Measurements from ENCODE around the gene FNBP1.

DNA sequence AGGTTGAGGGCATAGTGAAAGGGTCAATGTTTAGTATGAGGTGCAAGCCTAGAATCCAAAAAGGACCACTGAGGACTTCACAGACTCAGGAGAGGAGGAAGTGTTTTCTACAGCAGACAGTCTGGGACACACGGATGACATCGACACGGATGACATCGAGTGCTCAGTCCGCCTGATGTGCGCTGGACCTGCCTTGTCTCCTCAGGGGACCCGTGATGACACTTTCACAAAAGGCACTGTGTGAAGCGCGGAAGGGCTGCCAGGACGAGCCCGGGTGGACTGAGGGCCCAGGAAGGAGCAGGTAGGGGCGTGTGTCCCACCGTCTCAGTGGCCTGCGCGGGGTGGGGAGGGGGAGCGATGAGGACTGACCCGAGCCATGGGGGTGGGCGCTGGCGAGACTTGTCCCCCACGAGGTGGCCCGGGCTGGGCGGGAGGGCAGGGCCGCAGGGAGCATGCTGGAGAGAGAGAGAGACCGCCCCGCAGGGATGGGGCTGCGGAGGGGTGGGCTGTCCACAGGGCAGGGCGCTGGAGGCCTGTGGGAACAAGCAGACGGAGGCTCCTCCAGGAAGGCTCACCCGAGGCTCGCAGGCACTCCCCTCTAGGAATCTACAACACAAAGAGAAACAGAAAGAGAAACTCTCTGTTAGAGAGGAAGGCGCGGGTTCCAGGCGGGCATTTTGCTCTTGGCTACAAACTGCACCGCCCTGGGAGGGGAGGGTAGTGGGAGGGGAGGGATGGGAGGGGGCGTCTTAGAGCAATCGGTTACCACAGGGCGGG is 152.9 kb downstream of the FNBP1 start:
- TF ChIP-seq YY1 (IDR thresholded peaks at IDR 0.05; ENCODE audit: low read depth, low read length) (0 out of 2 replicates have a peak, but pooled peaks have one; percentile 20), RAD21 (IDR thresholded peaks at IDR 0.05 in 1 of 2, conservative IDR thresholded peaks at IDR 0.05 in 1 of 2; ENCODE audit: low read depth in 2 of 2, low read length in 2 of 2) (no peak), EZH2 (IDR thresholded peaks at IDR 0.05; ENCODE audit: low read depth, low read length, severe bottlenecking) (no peak), CBX5 (IDR thresholded peaks at IDR 0.05; ENCODE audit: low read depth, low read length) (no peak), CEBPB (IDR thresholded peaks at IDR 0.05; ENCODE audit: low read depth, low read length) (no peak), TAF1 (IDR thresholded peaks at IDR 0.05; ENCODE audit: low read depth, low read length) (no peak), POU5F1 (IDR thresholded peaks at IDR 0.05; ENCODE audit: low read depth, low read length) (no peak), SRF (IDR thresholded peaks at IDR 0.05; ENCODE audit: low read depth, low read length) (no peak), HDAC2 (IDR thresholded peaks at IDR 0.05; ENCODE audit: borderline replicate concordance in 1 of 2, low read depth in 2 of 2, low read length in 2 of 2) (no peak), POLR2AphosphoS5 (IDR thresholded peaks at IDR 0.05; ENCODE audit: low read depth, low read length) (no peak), RNF2 (IDR thresholded peaks at IDR 0.05; ENCODE audit: borderline replicate concordance, low read depth, low read length, missing control alignments, poor library complexity, severe bottlenecking) (no peak)
- TF ChIP-seq, protein P1, sequence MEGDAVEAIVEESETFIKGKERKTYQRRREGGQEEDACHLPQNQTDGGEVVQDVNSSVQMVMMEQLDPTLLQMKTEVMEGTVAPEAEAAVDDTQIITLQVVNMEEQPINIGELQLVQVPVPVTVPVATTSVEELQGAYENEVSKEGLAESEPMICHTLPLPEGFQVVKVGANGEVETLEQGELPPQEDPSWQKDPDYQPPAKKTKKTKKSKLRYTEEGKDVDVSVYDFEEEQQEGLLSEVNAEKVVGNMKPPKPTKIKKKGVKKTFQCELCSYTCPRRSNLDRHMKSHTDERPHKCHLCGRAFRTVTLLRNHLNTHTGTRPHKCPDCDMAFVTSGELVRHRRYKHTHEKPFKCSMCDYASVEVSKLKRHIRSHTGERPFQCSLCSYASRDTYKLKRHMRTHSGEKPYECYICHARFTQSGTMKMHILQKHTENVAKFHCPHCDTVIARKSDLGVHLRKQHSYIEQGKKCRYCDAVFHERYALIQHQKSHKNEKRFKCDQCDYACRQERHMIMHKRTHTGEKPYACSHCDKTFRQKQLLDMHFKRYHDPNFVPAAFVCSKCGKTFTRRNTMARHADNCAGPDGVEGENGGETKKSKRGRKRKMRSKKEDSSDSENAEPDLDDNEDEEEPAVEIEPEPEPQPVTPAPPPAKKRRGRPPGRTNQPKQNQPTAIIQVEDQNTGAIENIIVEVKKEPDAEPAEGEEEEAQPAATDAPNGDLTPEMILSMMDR (IDR thresholded peaks at IDR 0.05; ENCODE audit: control extremely low read depth in 1 of 3, insufficient read depth in 1 of 3, low read depth in 1 of 3, low read length in 3 of 3) = no peak
- TF ChIP-seq, protein P2, sequence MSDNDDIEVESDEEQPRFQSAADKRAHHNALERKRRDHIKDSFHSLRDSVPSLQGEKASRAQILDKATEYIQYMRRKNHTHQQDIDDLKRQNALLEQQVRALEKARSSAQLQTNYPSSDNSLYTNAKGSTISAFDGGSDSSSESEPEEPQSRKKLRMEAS (IDR thresholded peaks at IDR 0.05) = peak; percentile 34
- TF ChIP-seq, protein P3, sequence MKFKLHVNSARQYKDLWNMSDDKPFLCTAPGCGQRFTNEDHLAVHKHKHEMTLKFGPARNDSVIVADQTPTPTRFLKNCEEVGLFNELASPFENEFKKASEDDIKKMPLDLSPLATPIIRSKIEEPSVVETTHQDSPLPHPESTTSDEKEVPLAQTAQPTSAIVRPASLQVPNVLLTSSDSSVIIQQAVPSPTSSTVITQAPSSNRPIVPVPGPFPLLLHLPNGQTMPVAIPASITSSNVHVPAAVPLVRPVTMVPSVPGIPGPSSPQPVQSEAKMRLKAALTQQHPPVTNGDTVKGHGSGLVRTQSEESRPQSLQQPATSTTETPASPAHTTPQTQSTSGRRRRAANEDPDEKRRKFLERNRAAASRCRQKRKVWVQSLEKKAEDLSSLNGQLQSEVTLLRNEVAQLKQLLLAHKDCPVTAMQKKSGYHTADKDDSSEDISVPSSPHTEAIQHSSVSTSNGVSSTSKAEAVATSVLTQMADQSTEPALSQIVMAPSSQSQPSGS (IDR thresholded peaks at IDR 0.05; ENCODE audit: low read length) = no peak
